K562 (cell line): Measurements from ENCODE around the gene PRDM1. TPM values are rescaled to one million over a fixed set of nuclear protein-coding genes. Genes with fewer than 3 reads are reported as not detected.

Experiments
- E2F8 ChIP-seq: fragments of 450-650 bp; IDR thresholded peaks from 2 replicates; pipeline ENCODE4 v1.7.1; 2018; ENCODE audit warnings: mild to moderate bottlenecking, low read depth; ENCODE audit not compliant: partially characterized antibody
- ELF1 ChIP-seq: fragments of 200-800 bp; sonication (Bioruptor generic); IDR thresholded peaks from 2 replicates; pipeline ENCODE4 v1.6.1; 2016; ENCODE audit warnings: missing genetic modification characterization, missing compliant biosample characterization
- HDAC1 ChIP-seq, 2 experiments: fragments of 450-650 bp; IDR thresholded peaks; 2 replicates each; pipeline ENCODE4 v1.6.1; 2016 to 2017; ENCODE audit warnings: inconsistent platforms in 1 of 2, mild to moderate bottlenecking in 1 of 2, moderate library complexity in 1 of 2
- HNRNPUL1 ChIP-seq: fragments of 200-400 bp; formaldehyde crosslinking; IDR thresholded peaks from 2 replicates; pipeline ENCODE4 v1.6.1; 2017; ENCODE audit warnings: low read length
- JUN ChIP-seq, 2 experiments: sonication (generic) in 1 of 2; formaldehyde crosslinking in 1 of 2; IDR thresholded peaks; 2 replicates each; pipeline versions ENCODE4 v1.6.1 to v1.8.0; 2012 to 2022; ENCODE audit warnings: borderline replicate concordance in 2 of 2, mild to moderate bottlenecking in 2 of 2, improper control_type of control experiment in 1 of 2, low read depth in 1 of 2, low read length in 1 of 2, missing genetic modification reagents in 1 of 2
- MXI1 ChIP-seq: IDR thresholded peaks from 2 replicates; pipeline ENCODE4 v1.6.1; 2011; ENCODE audit warnings: low read depth, mild to moderate bottlenecking, improper control_type of control experiment, low read length
- MYC ChIP-seq, 2 experiments: fragments of 250-450 bp in 1 of 2; sonication (Bioruptor Pico) in 1 of 2; IDR thresholded peaks; 2 replicates each; pipeline versions ENCODE4 v1.5.1 to v1.6.1; 2012 to 2021; ENCODE audit warnings: low read depth in 2 of 2, borderline replicate concordance in 1 of 2, improper control_type of control experiment in 1 of 2, low read length in 1 of 2, mild to moderate bottlenecking in 1 of 2, moderate library complexity in 1 of 2
- NFRKB ChIP-seq: fragments of 450-650 bp; IDR thresholded peaks from 2 replicates; pipeline ENCODE4 v1.6.1; 2016; ENCODE audit warnings: low read depth
- NRF1 ChIP-seq, 2 experiments: fragments of 450-650 bp; IDR thresholded peaks in 1 of 2; conservative IDR thresholded peaks in 1 of 2; 2 replicates each; pipeline ENCODE4 v1.6.1; 2014; ENCODE audit warnings: mild to moderate bottlenecking in 2 of 2
- TFAM ChIP-seq: fragments of 250-450 bp; sonication (Bioruptor Pico); conservative IDR thresholded peaks from 2 replicates; pipeline ENCODE4 v1.5.0; 2021; ENCODE audit warnings: mild to moderate bottlenecking, moderate library complexity
- THRB ChIP-seq: fragments of 450-650 bp; formaldehyde crosslinking; conservative IDR thresholded peaks from 2 replicates; pipeline ENCODE4 v1.4.0; 2022; ENCODE audit warnings: mild to moderate bottlenecking, missing genetic modification characterization
- VEZF1 ChIP-seq: fragments of 200-800 bp; sonication (Bioruptor generic); IDR thresholded peaks from 2 replicates; pipeline ENCODE4 v1.6.1; 2017; ENCODE audit warnings: missing genetic modification characterization, missing compliant biosample characterization
- YY1 ChIP-seq, 3 experiments: IDR thresholded peaks; 2 replicates each; pipeline ENCODE4 v1.6.1; 2011; ENCODE audit warnings: low read length in 2 of 3, mild to moderate bottlenecking in 2 of 3, moderate library complexity in 2 of 3, borderline replicate concordance in 1 of 3, control low read depth in 1 of 3, low read depth in 1 of 3; ENCODE audit not compliant: insufficient read depth in 3 of 3, insufficient replicate concordance in 2 of 3, control insufficient read depth in 1 of 3, insufficient read length in 1 of 3; ENCODE audit errors: extremely low read depth in 1 of 3
- ZFP30 ChIP-seq: fragments of 250-450 bp; sonication (Bioruptor Pico); IDR thresholded peaks from 2 replicates; pipeline ENCODE4 v1.8.0; 2022; ENCODE audit warnings: moderate library complexity, mild to moderate bottlenecking, inconsistent platforms, borderline replicate concordance
- ZNF124 ChIP-seq: sonication (generic); formaldehyde crosslinking; IDR thresholded peaks from 2 replicates; pipeline ENCODE4 v1.8.1; 2022; ENCODE audit warnings: missing genetic modification reagents
- ZNF695 ChIP-seq: fragments of 450-650 bp; formaldehyde crosslinking; IDR thresholded peaks from 2 replicates; pipeline ENCODE4 v1.4.0; 2020; ENCODE audit warnings: mild to moderate bottlenecking, moderate library complexity
- polyA plus RNA-seq, 8 experiments: library from polyadenylated mRNA; depleted of rRNA in 4 of 8; stranded (reverse) in 5 of 8; unstranded in 3 of 8; fragments of >200 nt; fragmentation: Nextera tagmentation in 2 of 8; fragmentation: Illumina TruSeq in 1 of 8; extraction: Ambion mirVana in 2 of 8; extraction: Trizol in 1 of 8; gene quantifications; 2 replicates each; pipeline versions ENCODE4 v1.2.1 to v1.2.3, GENCODE V29; 2011 to 2014; ENCODE audit warnings: inconsistent platforms in 1 of 8, missing spikeins in 1 of 8
- total RNA-seq, 7 experiments: library from RNA; depleted of rRNA in 6 of 7; stranded (reverse); fragments of >200 nt in 6 of 7; fragmentation: Illumina TruSeq in 2 of 7; extraction: Trizol in 2 of 7; gene quantifications; 2 replicates each; pipeline versions ENCODE4 v1.2.1 to v1.2.3, GENCODE V29; 2011 to 2021; ENCODE audit warnings: low replicate concordance in 1 of 7

The PRDM1 gene
- total and polyA plus RNA-seq, 9 of the 15 experiments (the other 6 are each of a cell fraction or from before 2014, with no cell fraction given) = 0.09 to 0.89 (median 0.27) TPM

GRCh38 chr6:106097411-106098231 is 11.5 kb downstream of the PRDM1 start (continued):
- TF ChIP-seq YY1 (IDR thresholded peaks at IDR 0.05; ENCODE audit: borderline replicate concordance in 1 of 3, control insufficient read depth in 1 of 3, extremely low read depth in 1 of 3, insufficient read depth in 3 of 3, insufficient read length in 1 of 3, insufficient replicate concordance in 2 of 3, low read depth in 1 of 3, low read length in 2 of 3) (no peak), ZNF695 (CRISPR knock-in tag) (no peak), VEZF1 (CRISPR knock-in tag) (0 out of 2 replicates have a peak, but pooled peaks have one; percentile 37), ZFP30 (CRISPR knock-in tag) (no peak), HDAC1 (IDR thresholded peaks at IDR 0.05) (0 out of 4 replicates have a peak, but pooled peaks of 1 of the 2 experiments have one; percentile 10), JUN (IDR thresholded peaks at IDR 0.05; ENCODE audit: borderline replicate concordance, low read depth, low read length) (no peak), JUN (CRISPR knock-in tag; IDR thresholded peaks at IDR 0.05; ENCODE audit: borderline replicate concordance) (no peak), HNRNPUL1 (no peak), E2F8 (no peak), ELF1 (peak; percentile 73), TFAM (no peak), MXI1 (no peak), THRB (CRISPR knock-in tag) (no peak), MYC (IDR thresholded peaks at IDR 0.05; ENCODE audit: low read depth, low read length) (peak; percentile 65; the same call in 1 of the 2 replicates), MYC (CRISPR knock-in tag; IDR thresholded peaks at IDR 0.05; ENCODE audit: borderline replicate concordance, low read depth) (no peak), NFRKB (peak; percentile 83), ZNF124 (CRISPR knock-in tag) (no peak), NRF1 (conservative IDR thresholded peaks at IDR 0.05 in 1 of 2, IDR thresholded peaks at IDR 0.05 in 1 of 2) (no peak)
